HUES6 (cell line): ENCODE results near the gene EMD.
"Not testable (repeated sequence)": the region's sequence is repeated elsewhere in the genome, so short reads cannot be mapped to it uniquely, and the experiment has no call there.

Experiments
- H3K27ac ChIP-seq: 2 replicates; pipeline ENCODE4 v1.7.0; 2013; ENCODE audit warnings: low read depth, mild to moderate bottlenecking, low read length, inconsistent platforms
- H3K27me3 ChIP-seq: 2 replicates; pipeline ENCODE4 v1.6.1; 2013; ENCODE audit warnings: low read length; ENCODE audit not compliant: control insufficient read depth, insufficient read depth
- H3K36me3 ChIP-seq: 2 replicates; pipeline ENCODE4 v1.6.1; 2013; ENCODE audit warnings: low read length; ENCODE audit not compliant: control insufficient read depth, insufficient read depth
- H3K4me1 ChIP-seq: 2 replicates; pipeline ENCODE4 v1.6.1; 2013; ENCODE audit warnings: low read length; ENCODE audit not compliant: control insufficient read depth, insufficient read depth
- H3K4me3 ChIP-seq: 2 replicates; pipeline ENCODE4 v1.5.1; 2013; ENCODE audit warnings: low read depth, low read length
- H3K9ac ChIP-seq: one replicate; pipeline ENCODE4 v1.6.1; 2013; ENCODE audit warnings: mild to moderate bottlenecking, low read length
- H3K9me3 ChIP-seq: 2 replicates; pipeline ENCODE4 v1.6.1; 2013; ENCODE audit warnings: low read depth, low read length; ENCODE audit not compliant: control insufficient read depth, insufficient read depth

The EMD gene

GRCh38 chrX:154378799-154379568 is at the start of gene EMD:
Gene EMD (plus strand): TSS chrX:154379295. CDS start chrX:154379485, 190 bp downstream.
- Histone ChIP-seq H3K27ac (peak within 1 kb of the TSS; percentile 98), H3K9me3 (peaks cover 12% of the 10 kb centered on the region; the same call in 1 of the 2 replicates), H3K4me1 (peaks cover 18% of the 10 kb centered on the region), H3K9ac (peak within 1 kb of the TSS; percentile 96), H3K36me3 (peaks cover 20% of the 10 kb centered on the region), H3K4me3 (peak within 1 kb of the TSS; percentile 94), H3K27me3 (no peaks in the 10 kb centered on the region)

- H3K9me3 ChIP-seq: peaks cover 17% of the 10 kb centered on the region; the same call in 1 of the 2 replicates
- H3K4me3 ChIP-seq: no peak overlapping the region
- no peaks in the 10 kb centered on the region for H3K27me3 ChIP-seq
- no peaks in the 10 kb centered on the region for H3K4me1 ChIP-seq
- H3K27ac ChIP-seq: no peak overlapping the region
- H3K9ac ChIP-seq: no peak overlapping the region
- H3K36me3 ChIP-seq: no peaks in the 10 kb centered on the region
Measured at GRCh38 chrX:154332561-154332960, 46.5 kb upstream of the EMD start.

GRCh38 chrX:154333116-154333515 is 46.0 kb upstream of the EMD start:
- Histone ChIP-seq H3K27me3 (no peaks in the 10 kb centered on the region), H3K4me3 (no peak overlapping the region), H3K27ac (no peak overlapping the region), H3K36me3 (no peaks in the 10 kb centered on the region), H3K4me1 (no peaks in the 10 kb centered on the region), H3K9ac (no peak overlapping the region), H3K9me3 (peaks cover 16% of the 10 kb centered on the region; the same call in 1 of the 2 replicates)

GRCh38 chrX:154333837-154334271 is 45.2 kb upstream of the EMD start:
- no peaks in the 10 kb centered on the region for H3K4me1 ChIP-seq
- no peak overlapping the region for H3K9ac ChIP-seq
- no peaks in the 10 kb centered on the region for H3K36me3 ChIP-seq
- H3K27ac ChIP-seq: no peak overlapping the region
- H3K4me3 ChIP-seq: no peak overlapping the region
- no peaks in the 10 kb centered on the region for H3K27me3 ChIP-seq
- H3K9me3 ChIP-seq: peaks cover 16% of the 10 kb centered on the region; the same call in 1 of the 2 replicates

- Histone ChIP-seq H3K27ac (no peak overlapping the region), H3K9me3 (peaks cover 16% of the 10 kb centered on the region; the same call in 1 of the 2 replicates), H3K9ac (no peak overlapping the region), H3K4me1 (no peaks in the 10 kb centered on the region), H3K4me3 (no peak overlapping the region), H3K36me3 (no peaks in the 10 kb centered on the region), H3K27me3 (no peaks in the 10 kb centered on the region)
Measured at GRCh38 chrX:154334496-154334895, 44.6 kb upstream of the EMD start.

GRCh38 chrX:154341399-154342298 is 37.4 kb upstream of the EMD start:
- not testable (repeated sequence) for H3K9me3 ChIP-seq, H3K4me3 ChIP-seq, H3K36me3 ChIP-seq, H3K4me1 ChIP-seq, H3K27ac ChIP-seq, H3K9ac ChIP-seq, H3K27me3 ChIP-seq

GRCh38 chrX:154343063-154343462 is 36.0 kb upstream of the EMD start:
- not testable (repeated sequence) for H3K27ac ChIP-seq, H3K36me3 ChIP-seq, H3K4me1 ChIP-seq, H3K9me3 ChIP-seq, H3K27me3 ChIP-seq, H3K4me3 ChIP-seq, H3K9ac ChIP-seq

- not testable (repeated sequence) for H3K4me1 ChIP-seq, H3K27ac ChIP-seq, H3K27me3 ChIP-seq, H3K9ac ChIP-seq, H3K4me3 ChIP-seq, H3K36me3 ChIP-seq, H3K9me3 ChIP-seq
Measured at GRCh38 chrX:154343620-154344019, 35.5 kb upstream of the EMD start.

- H3K27ac ChIP-seq: no peak overlapping the region
- H3K9ac ChIP-seq: no peak overlapping the region
- H3K36me3 ChIP-seq: peaks cover 52% of the 10 kb centered on the region
- H3K27me3 ChIP-seq: no peaks in the 10 kb centered on the region
- H3K9me3 ChIP-seq: peaks cover 14% of the 10 kb centered on the region; the same call in 1 of the 2 replicates
- no peak overlapping the region for H3K4me3 ChIP-seq
- peaks cover 4% of the 10 kb centered on the region; the same call in 1 of the 2 replicates for H3K4me1 ChIP-seq
Measured at GRCh38 chrX:154348114-154348531, 31.0 kb upstream of the EMD start.

GRCh38 chrX:154348646-154349358 is 30.3 kb upstream of the EMD start:
- Histone ChIP-seq H3K4me1 (peaks cover 4% of the 10 kb centered on the region; the same call in 1 of the 2 replicates), H3K9me3 (peaks cover 15% of the 10 kb centered on the region; the same call in 1 of the 2 replicates), H3K9ac (no peak overlapping the region), H3K27me3 (no peaks in the 10 kb centered on the region), H3K36me3 (peaks cover 58% of the 10 kb centered on the region), H3K27ac (no peak overlapping the region), H3K4me3 (no peak overlapping the region)
